Rectal smooth muscle tissue (tissue), 1 donor: ENCODE results near the gene FBN2.

Experiments
- H3K27ac ChIP-seq: one replicate; pipeline ENCODE4 v1.7.0; 2013; ENCODE audit warnings: low read depth, low read length, inconsistent platforms
- H3K27me3 ChIP-seq: one replicate; pipeline ENCODE4 v1.7.0; 2013; ENCODE audit warnings: low read length; ENCODE audit not compliant: control insufficient read depth, insufficient read depth
- H3K36me3 ChIP-seq: one replicate; pipeline ENCODE4 v1.7.0; 2013; ENCODE audit warnings: low read length; ENCODE audit not compliant: control insufficient read depth, insufficient read depth
- H3K4me1 ChIP-seq: one replicate; pipeline ENCODE4 v1.7.0; 2013; ENCODE audit warnings: low read length; ENCODE audit not compliant: control insufficient read depth, insufficient read depth
- H3K4me3 ChIP-seq: one replicate; pipeline ENCODE4 v1.7.0; 2013; ENCODE audit warnings: low read length
- H3K9ac ChIP-seq: one replicate; pipeline ENCODE4 v1.7.0; 2013; ENCODE audit warnings: low read length

FBN2 gene

DNA sequence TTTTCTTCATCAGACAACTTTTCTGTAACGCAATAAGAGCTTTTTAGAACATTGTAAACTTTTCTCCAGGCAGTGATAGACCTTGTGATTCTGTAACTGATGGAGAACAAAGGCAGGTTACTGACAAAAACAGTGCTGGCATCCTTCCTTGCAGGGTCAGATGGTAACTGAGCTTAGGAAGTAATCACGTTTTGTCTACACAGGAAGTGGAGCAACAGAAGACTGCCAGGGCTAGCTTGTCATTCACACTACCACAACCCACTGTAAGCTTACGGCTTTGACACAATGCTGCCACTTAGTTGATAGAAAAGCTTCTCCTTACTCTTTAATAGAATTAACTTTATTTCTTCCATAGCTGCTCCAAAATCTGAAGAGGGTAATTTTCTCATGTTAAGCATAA lies 46.8 kb downstream of the FBN2 start:
- Histone ChIP-seq H3K9ac (no peak overlapping the region), H3K4me3 (no peak overlapping the region), H3K27ac (no peak overlapping the region), H3K27me3 (no peaks in the 10 kb centered on the region), H3K4me1 (no peaks in the 10 kb centered on the region), H3K36me3 (no peaks in the 10 kb centered on the region)

DNA sequence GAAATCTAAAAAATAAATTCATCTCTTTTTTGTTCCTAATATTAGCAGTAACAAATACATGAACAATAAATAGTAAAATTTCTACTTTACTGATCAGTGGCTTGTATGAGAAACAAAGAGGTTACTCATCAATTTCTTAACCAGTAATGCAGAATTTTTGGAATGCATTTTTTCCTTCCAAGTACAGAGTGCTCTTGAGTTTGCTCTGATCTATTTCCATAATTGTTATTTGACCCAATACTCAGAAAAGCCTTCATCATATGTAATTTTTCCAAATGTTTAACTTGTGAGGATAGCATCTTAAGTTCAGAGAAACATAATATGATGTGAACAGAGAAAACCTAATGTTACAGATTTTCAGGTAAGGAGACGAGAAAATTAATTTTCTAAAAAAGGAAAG lies 47.3 kb downstream of the FBN2 start:
- H3K9ac ChIP-seq = no peak overlapping the region
- no peaks in the 10 kb centered on the region for H3K4me1 ChIP-seq
- no peak overlapping the region for H3K4me3 ChIP-seq
- H3K27me3 ChIP-seq = no peaks in the 10 kb centered on the region
- no peaks in the 10 kb centered on the region for H3K36me3 ChIP-seq
- no peak overlapping the region for H3K27ac ChIP-seq

DNA sequence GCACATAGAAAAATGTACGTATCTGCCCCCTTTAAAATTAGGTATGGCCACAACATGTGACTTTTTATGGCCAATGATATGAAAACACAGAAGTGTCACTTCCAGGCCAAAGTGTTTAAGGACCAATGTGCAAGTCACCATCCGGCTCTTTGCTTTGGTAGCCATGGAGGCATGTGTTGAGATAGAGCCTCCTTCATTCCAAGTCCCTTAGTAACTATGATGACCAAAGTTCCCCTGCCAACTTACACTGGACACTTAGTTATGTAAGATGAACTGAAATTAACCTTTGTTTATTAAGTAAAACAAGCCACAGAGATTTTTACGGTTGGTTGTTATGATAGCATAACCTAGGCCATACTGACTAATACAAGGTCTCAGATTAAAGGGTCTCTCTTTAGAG lies 51.0 kb downstream of the FBN2 start:
- Histone ChIP-seq H3K36me3 (no peaks in the 10 kb centered on the region), H3K4me3 (no peak overlapping the region), H3K27ac (no peak overlapping the region), H3K4me1 (no peaks in the 10 kb centered on the region), H3K27me3 (no peaks in the 10 kb centered on the region), H3K9ac (no peak overlapping the region)

DNA sequence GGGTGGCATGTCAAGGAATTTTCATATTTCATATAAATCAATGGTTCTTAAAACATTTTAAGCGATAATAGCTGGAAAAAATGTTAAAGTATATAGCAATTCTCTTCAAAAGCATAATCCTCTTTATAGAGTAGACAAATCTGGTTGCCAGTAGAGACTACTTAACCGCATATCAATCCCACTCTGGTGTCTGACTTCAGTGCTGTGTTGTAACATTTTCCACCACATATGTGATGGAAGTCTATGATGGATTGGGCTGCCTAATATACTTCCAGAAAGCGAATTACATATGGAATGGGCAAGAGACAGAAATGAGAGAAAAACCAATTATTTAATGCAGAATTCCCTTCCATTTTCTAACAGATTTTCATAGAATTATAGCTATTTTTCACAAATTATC lies 54.3 kb downstream of the FBN2 start:
- no peak overlapping the region for H3K27ac ChIP-seq
- H3K36me3 ChIP-seq = no peaks in the 10 kb centered on the region
- no peaks in the 10 kb centered on the region for H3K4me1 ChIP-seq
- no peaks in the 10 kb centered on the region for H3K27me3 ChIP-seq
- H3K4me3 ChIP-seq = no peak overlapping the region
- H3K9ac ChIP-seq = no peak overlapping the region

DNA sequence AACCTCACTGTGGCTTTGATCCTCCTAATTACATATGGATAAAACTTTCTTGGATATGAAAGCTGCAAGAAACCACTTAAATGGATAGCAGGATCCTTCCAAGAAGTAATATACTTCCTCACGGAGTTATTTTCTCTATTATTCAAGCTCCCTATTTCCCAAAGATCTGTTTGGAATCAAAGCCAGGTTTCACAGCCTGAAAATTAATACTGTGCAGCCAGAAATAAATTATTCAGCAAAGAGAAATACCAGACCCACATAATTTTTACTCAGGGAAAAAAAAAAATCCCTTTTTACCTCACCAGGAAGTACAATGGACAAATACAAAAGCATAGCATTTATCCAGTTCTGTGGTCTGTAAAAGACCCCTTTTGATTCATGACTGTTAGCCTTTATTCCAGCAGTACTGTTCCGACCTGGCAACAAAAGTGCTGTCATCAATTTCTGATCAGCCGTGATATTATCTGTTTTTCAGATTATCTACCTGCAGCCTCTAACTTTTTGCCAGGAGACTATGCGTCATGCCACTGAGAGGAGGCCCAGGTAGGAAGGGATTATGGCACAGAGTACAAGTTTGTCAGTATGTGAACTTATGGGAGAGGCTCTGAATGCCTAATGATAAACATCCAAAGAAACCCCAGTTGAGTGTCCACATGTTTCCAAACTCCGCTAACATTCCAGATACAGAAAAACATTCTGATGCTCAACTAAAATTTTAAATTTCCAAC lies 57.0 kb downstream of the FBN2 start:
- Histone ChIP-seq H3K36me3 (no peaks in the 10 kb centered on the region), H3K9ac (no peak overlapping the region), H3K4me1 (no peaks in the 10 kb centered on the region), H3K27ac (no peak overlapping the region), H3K27me3 (no peaks in the 10 kb centered on the region), H3K4me3 (no peak overlapping the region)

DNA sequence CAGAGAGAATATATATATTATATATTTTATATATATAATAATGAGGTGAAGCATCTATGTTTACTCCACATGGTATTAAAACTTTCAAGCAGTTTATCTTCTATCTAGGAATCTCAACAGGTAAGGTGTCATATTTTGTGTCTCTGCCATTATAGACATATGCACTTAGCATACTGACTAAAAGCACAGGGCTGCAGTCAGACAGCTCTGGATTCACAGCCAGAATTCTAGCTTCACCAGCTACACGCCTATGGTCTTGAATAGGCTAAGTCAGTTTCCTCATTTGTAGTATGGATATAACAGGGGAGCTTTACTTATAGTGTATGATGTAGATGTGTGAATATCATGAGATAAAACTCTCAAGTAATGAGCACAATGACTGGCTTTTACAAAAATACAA lies 57.9 kb downstream of the FBN2 start:
- no peak overlapping the region for H3K4me3 ChIP-seq
- H3K36me3 ChIP-seq = no peaks in the 10 kb centered on the region
- no peak overlapping the region for H3K9ac ChIP-seq
- H3K27me3 ChIP-seq = no peaks in the 10 kb centered on the region
- H3K27ac ChIP-seq = no peak overlapping the region
- no peaks in the 10 kb centered on the region for H3K4me1 ChIP-seq

DNA sequence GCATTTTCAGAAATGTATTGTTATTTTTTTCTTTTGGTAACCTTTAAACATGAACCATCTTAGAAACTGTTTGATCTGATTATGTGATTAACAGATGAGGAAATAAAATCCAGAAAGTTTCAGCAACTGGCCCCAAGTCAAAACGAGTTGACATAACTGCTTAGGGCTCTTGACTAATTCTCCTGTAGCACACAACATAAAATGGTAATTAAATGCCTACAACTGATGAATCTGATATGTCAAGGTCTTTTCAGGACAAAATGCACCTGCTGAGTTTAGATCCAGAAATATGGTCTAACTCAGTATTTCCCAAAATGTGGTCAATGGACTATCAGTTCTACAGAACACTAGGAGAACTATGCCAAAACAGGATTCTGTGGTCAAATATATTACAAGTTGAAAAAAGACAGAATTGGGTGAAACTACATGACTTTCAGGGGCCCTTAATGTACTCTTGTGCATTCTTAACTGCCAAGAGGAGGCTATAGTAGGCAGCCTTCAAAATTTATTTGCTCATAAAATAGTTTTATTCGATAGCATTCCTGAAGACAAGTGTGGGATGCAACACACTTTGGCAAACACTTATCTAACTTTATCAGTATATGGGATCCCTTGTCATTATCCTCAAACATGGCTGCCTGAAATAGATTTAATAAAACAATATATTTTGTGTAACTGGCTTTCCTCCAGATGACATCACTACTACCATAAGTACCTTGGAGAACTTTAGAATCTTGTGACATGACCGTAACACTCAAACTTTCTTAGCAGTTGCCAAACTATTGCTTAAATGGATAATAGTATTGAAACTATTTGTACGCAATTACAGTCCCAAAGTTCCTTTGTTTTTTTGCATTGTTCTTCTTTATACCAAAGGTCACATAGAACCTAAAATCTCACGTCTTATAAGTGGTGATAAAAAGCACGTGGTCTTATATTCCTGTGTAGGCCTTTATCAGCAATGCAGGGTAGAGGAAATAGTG lies 59.4 kb downstream of the FBN2 start:
- Histone ChIP-seq H3K4me1 (no peaks in the 10 kb centered on the region), H3K9ac (no peak overlapping the region), H3K27ac (no peak overlapping the region), H3K27me3 (no peaks in the 10 kb centered on the region), H3K36me3 (no peaks in the 10 kb centered on the region), H3K4me3 (no peak overlapping the region)

DNA sequence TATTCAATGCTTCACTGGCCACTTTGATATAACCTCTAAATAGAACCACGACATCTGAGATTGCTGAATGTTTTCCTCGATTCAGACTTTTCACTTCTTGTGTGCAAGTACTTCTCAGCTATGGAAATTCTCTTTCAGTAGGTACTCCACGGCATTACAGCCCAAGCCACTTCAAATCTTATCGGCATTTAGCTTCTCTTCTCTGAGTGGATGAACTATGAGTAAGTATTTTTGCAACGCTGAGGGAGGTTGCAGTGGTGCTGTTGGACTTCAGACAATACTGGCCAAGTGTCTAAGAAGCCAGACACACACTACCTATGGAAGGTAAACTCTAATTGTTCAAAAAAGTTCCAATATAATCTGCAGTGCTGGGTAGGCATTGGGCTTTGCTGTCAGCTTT lies 60.1 kb downstream of the FBN2 start:
- H3K36me3 ChIP-seq = no peaks in the 10 kb centered on the region

DNA sequence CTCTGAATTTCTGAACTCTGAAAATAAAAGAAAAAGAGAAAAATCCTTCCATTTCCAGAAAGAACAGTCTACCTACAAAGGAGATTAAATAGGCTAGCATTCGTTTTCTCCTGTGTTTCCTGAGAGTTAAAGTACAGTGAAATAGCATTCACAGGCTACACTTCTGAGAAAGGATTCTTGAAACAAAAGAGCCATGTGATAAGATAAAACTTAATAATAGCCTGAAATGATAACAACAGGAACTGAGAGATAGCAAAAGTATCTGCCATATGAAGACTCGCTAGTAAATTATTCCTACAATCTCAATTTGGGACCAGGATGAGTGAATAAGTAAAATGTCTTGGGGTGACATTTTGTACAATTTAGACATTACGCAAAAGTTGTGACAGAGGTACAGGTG lies 62.4 kb downstream of the FBN2 start:
- no peak overlapping the region for H3K27ac ChIP-seq

More for the DNA sequence above, 60.1 kb downstream of the FBN2 start:
- H3K4me1 ChIP-seq = no peaks in the 10 kb centered on the region
- H3K27ac ChIP-seq = no peak overlapping the region
- no peak overlapping the region for H3K4me3 ChIP-seq
- H3K27me3 ChIP-seq = no peaks in the 10 kb centered on the region
- H3K9ac ChIP-seq = no peak overlapping the region

DNA sequence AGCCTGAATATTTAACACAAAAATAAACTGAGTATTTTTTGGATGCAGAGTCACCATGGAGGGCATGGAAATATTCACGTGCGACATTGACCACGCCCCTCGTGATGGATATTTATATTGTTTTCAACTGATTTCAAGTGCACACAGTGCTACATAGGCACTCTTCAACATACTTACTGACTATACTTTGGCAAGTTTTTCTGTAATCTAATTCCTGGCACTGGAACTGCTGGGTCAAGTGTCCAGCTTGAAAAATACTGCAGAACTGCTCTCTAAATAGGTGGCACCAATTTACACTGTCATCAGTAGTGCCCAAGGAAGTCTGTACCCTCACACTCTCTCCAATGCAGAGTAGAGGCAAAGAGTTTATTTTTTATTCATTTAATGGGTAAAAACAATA lies 65.1 kb downstream of the FBN2 start:
- Histone ChIP-seq H3K4me1 (no peaks in the 10 kb centered on the region), H3K27ac (no peak overlapping the region), H3K4me3 (no peak overlapping the region)

More for the DNA sequence above, 62.4 kb downstream of the FBN2 start:
- Histone ChIP-seq H3K4me1 (no peaks in the 10 kb centered on the region), H3K9ac (no peak overlapping the region), H3K4me3 (no peak overlapping the region), H3K27me3 (no peaks in the 10 kb centered on the region), H3K36me3 (no peaks in the 10 kb centered on the region)

DNA sequence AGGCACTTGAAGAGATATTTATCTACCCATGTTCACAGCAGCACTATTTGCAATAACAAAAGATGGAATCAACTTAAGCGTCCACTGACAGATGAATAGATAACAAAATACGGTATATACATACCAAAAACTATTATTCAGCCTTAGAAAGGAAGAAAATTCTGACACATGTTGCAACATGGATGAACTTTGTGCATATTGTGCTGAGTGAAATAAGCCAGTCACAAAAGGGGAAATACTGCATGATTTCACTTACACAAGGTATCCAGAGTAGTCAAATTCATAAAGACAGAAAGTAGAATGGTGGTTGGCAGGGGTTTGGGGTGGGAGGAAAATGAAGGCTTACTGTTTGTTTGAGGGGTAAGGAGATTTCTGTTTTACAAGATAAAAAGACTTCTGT lies 66.0 kb downstream of the FBN2 start:
- no peaks in the 10 kb centered on the region for H3K27me3 ChIP-seq
- H3K4me3 ChIP-seq = no peak overlapping the region
- H3K9ac ChIP-seq = no peak overlapping the region
- H3K36me3 ChIP-seq = no peaks in the 10 kb centered on the region
- no peak overlapping the region for H3K27ac ChIP-seq
- no peaks in the 10 kb centered on the region for H3K4me1 ChIP-seq

More for the DNA sequence above, 65.1 kb downstream of the FBN2 start:
- Histone ChIP-seq H3K9ac (no peak overlapping the region), H3K27me3 (no peaks in the 10 kb centered on the region), H3K36me3 (no peaks in the 10 kb centered on the region)

DNA sequence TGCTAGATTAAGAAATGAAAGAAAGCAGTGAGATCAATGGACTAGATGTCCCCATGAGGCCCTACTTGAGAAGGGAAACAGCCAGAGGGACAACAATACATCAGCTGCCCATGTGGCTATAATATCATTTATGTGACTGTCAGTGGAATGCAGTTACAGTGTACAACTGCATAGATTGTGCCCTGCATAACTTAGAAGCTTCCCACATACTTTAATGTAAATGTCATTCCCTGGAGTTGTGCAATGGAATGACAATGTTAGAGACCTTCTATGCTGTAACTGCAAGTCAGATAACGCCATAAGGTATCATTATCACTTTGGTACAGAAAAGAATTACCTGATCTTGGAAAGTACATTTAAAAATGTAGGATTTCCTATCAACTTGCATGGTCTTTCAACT lies 67.4 kb downstream of the FBN2 start:
- no peak overlapping the region for H3K9ac ChIP-seq
- H3K27ac ChIP-seq = no peak overlapping the region
- no peak overlapping the region for H3K4me3 ChIP-seq
- no peaks in the 10 kb centered on the region for H3K4me1 ChIP-seq
- H3K27me3 ChIP-seq = no peaks in the 10 kb centered on the region
- H3K36me3 ChIP-seq = no peaks in the 10 kb centered on the region
